Endothelial cell of umbilical vein (primary cell): ENCODE data around the gene HCFC1. TPM values are rescaled to one million over a fixed set of nuclear protein-coding genes. Genes with fewer than 3 reads are reported as not detected.

ENCODE experiments used
- BruUV-seq: library from RNA; stranded (reverse); fragments of 400-500 nt; replicated peaks from 2 replicates; lab custom pipeline; 2021; lab: Mats Ljungman, UMichigan
- CTCF ChIA-PET: fragments of 300-600, 350-600 bp; sonication (Branson Sonifier 250); formaldehyde crosslinking; loops from one replicate; lab custom pipeline; 2021; ENCODE audit warnings: antibody characterized with exemption, inconsistent platforms; lab: Charles Lee
- POLR2A ChIA-PET: fragments of 300-600, 350-600 bp; sonication (Branson Sonifier 250); formaldehyde crosslinking; loops from one replicate; lab custom pipeline; 2021; ENCODE audit warnings: antibody characterized with exemption, inconsistent platforms; lab: Charles Lee
- DNase-seq: peaks from one replicate; pipeline ENCODE4 v3.0.0-alpha.2; 2011; ENCODE audit warnings: low read depth, low spot score
- FAIRE-seq: peaks from 2 replicates; lab custom pipeline; 2011; peaks lifted over from hg19 to GRCh38; lab: Jason Lieb, UNC
- H2AFZ ChIP-seq: 2 replicates; pipeline ENCODE4 v1.6.0; 2012; ENCODE audit warnings: low read depth, low read length, control low read depth, inconsistent platforms
- H3K27ac ChIP-seq: 2 replicates; pipeline ENCODE4 v1.5.1; 2011; ENCODE audit warnings: low read depth, mild to moderate bottlenecking, control low read depth, low read length, moderate library complexity; ENCODE audit not compliant: insufficient read depth
- H3K27me3 ChIP-seq, 2 experiments: 2 replicates each; pipeline versions ENCODE4 v1.6.0 to v1.6.1; 2011; ENCODE audit warnings: low read length in 2 of 2, mixed read lengths in 1 of 2; ENCODE audit not compliant: control insufficient read depth in 2 of 2, insufficient read depth in 2 of 2
- H3K36me3 ChIP-seq, 2 experiments: 2 replicates in 1 of 2; 3 replicates in 1 of 2; pipeline ENCODE4 v1.5.1; 2011; ENCODE audit warnings: low read length in 2 of 2, mild to moderate bottlenecking in 1 of 2, moderate library complexity in 1 of 2; ENCODE audit not compliant: control insufficient read depth in 2 of 2, insufficient read depth in 2 of 2; ENCODE audit errors: extremely low read depth in 1 of 2
- H3K4me1 ChIP-seq: 3 replicates; pipeline ENCODE4 v1.5.1; 2011; ENCODE audit warnings: mild to moderate bottlenecking, low read length; ENCODE audit not compliant: control insufficient read depth, insufficient read depth; ENCODE audit errors: extremely low read depth
- H3K4me2 ChIP-seq: 2 replicates; pipeline ENCODE4 v1.6.1; 2011; ENCODE audit warnings: low read length, control low read depth, mixed read lengths; ENCODE audit not compliant: insufficient read depth
- H3K4me3 ChIP-seq, 3 experiments: fragments of 200-600 bp in 1 of 3; sonication (generic), shearing (Covaris generic) in 1 of 3; replicated peaks in 1 of 3; 2 replicates each; pipeline ENCODE4 v1.5.1; 2011 to 2016; ENCODE audit warnings: control low read depth in 3 of 3, low read length in 3 of 3, mild to moderate bottlenecking in 2 of 3, inconsistent platforms in 1 of 3, low read depth in 1 of 3, moderate library complexity in 1 of 3; ENCODE audit not compliant: insufficient read depth in 1 of 3
- H3K79me2 ChIP-seq: 2 replicates; pipeline ENCODE4 v1.6.0; 2012; ENCODE audit warnings: low read length, inconsistent platforms; ENCODE audit not compliant: control insufficient read depth, insufficient read depth
- H3K9ac ChIP-seq: replicated peaks from 2 replicates; pipeline ENCODE3; 2011; ENCODE audit warnings: low read length, control low read depth; ENCODE audit not compliant: insufficient read depth; ENCODE audit errors: extremely low read depth
- H3K9me1 ChIP-seq: replicated peaks from 3 replicates; pipeline ENCODE4 v1.6.0; 2011; ENCODE audit warnings: mild to moderate bottlenecking, low read length; ENCODE audit not compliant: control insufficient read depth, insufficient read depth; ENCODE audit errors: extremely low read depth
- H3K9me3 ChIP-seq: replicated peaks from 2 replicates; pipeline ENCODE4 v1.5.1; 2012; ENCODE audit warnings: low read length, inconsistent platforms; ENCODE audit not compliant: control insufficient read depth, insufficient read depth
- H4K20me1 ChIP-seq: replicated peaks from 2 replicates; pipeline ENCODE3; 2011; ENCODE audit warnings: mild to moderate bottlenecking, low read length; ENCODE audit not compliant: control insufficient read depth, insufficient read depth; ENCODE audit errors: extremely low read depth
- CTCF ChIP-seq, 2 donors: IDR thresholded peaks; 1 replicate in 1 of 2; 2 replicates in 1 of 2; pipeline ENCODE4 v1.5.1; 2011; ENCODE audit warnings: low read length in 2 of 2, mild to moderate bottlenecking in 2 of 2, moderate library complexity in 2 of 2, control low read depth in 1 of 2, inconsistent platforms in 1 of 2, low read depth in 1 of 2; ENCODE audit not compliant: insufficient read depth in 1 of 2; ENCODE audit errors: extremely low read depth in 1 of 2
- EZH2 ChIP-seq: IDR thresholded peaks from 2 replicates; pipeline ENCODE4 v1.6.1; 2012; ENCODE audit warnings: borderline replicate concordance, low read depth, mild to moderate bottlenecking, moderate library complexity, low read length, inconsistent platforms; ENCODE audit not compliant: severe bottlenecking
- FOS ChIP-seq: IDR thresholded peaks from 2 replicates; pipeline ENCODE4 v1.6.1; 2011; ENCODE audit warnings: mild to moderate bottlenecking, low read length, moderate library complexity, borderline replicate concordance; ENCODE audit not compliant: insufficient read depth
- GATA2 ChIP-seq: IDR thresholded peaks from 2 replicates; pipeline ENCODE4 v1.7.0; 2011; ENCODE audit warnings: low read depth, mild to moderate bottlenecking, moderate library complexity, mixed read lengths, low read length; ENCODE audit not compliant: insufficient read length, insufficient read depth
- JUN ChIP-seq: IDR thresholded peaks from 2 replicates; pipeline ENCODE4 v1.6.1; 2011; ENCODE audit warnings: borderline replicate concordance, low read depth; ENCODE audit not compliant: insufficient read length, insufficient read depth
- MAX ChIP-seq: IDR thresholded peaks from 2 replicates; pipeline ENCODE4 v1.6.1; 2011; ENCODE audit not compliant: insufficient read depth, insufficient read length
- MYC ChIP-seq: IDR thresholded peaks from one replicate; pipeline ENCODE4 v1.6.1; 2011; ENCODE audit warnings: mild to moderate bottlenecking, low read depth, low read length
- POLR2A ChIP-seq: IDR thresholded peaks from 2 replicates; pipeline ENCODE4 v1.6.1; 2012; ENCODE audit warnings: low read depth, mild to moderate bottlenecking, control low read depth, low read length
- POLR2AphosphoS5 ChIP-seq: IDR thresholded peaks from 2 replicates; pipeline ENCODE4 v1.6.1; 2012; ENCODE audit warnings: low read depth, mild to moderate bottlenecking, control low read depth, low read length, moderate library complexity; ENCODE audit not compliant: insufficient read depth
- dilution Hi-C: fragments of 300-500 bp; cut with MboI; formaldehyde crosslinking; loops from one replicate; pipeline ENCODE4 v1.15.0; 2019; ENCODE audit warnings: low sequenced_read_pairs; ENCODE audit not compliant: extremely low pct_ligation_motif_present
- intact Hi-C: fragments of 100-400 bp; cut with micrococcal nuclease; formaldehyde crosslinking; loops from one replicate; pipeline ENCODE4 v1.10.0; 2022
- polyA plus RNA-seq, 4 experiments: library from polyadenylated mRNA; depleted of rRNA in 3 of 4; stranded (reverse) in 3 of 4; unstranded in 1 of 4; fragments of >200 nt; gene quantifications; 2 replicates each; pipeline versions ENCODE4 v1.2.1 to v1.2.3, GENCODE V29; 2011 to 2012; ENCODE audit warnings: missing spikeins in 1 of 4
- total RNA-seq: library from RNA; stranded (reverse); gene quantifications from 2 replicates; pipeline ENCODE4 v1.2.3, GENCODE V29; 2021

Gene HCFC1
- total and polyA plus RNA-seq, 2 donors (not counting 3 experiments of a cell fraction or from before 2014, with no cell fraction given) = 15.9 to 85.9 TPM

- Histone ChIP-seq H3K79me2 (no peaks in the 10 kb centered on the region), H3K27ac (no peak overlapping the region), H3K27me3 (no peaks in the 10 kb centered on the region), H3K9me3 (no peaks in the 10 kb centered on the region), H2AFZ (no peak overlapping the region), H3K36me3 (no peaks in the 10 kb centered on the region), H3K4me1 (no peaks in the 10 kb centered on the region), H3K9me1 (no peaks in the 10 kb centered on the region), H3K4me3 (no peak overlapping the region), H4K20me1 (no peaks in the 10 kb centered on the region), H3K4me2 (no peak overlapping the region), H3K9ac (no peak overlapping the region)
- CTCF ChIA-PET = interaction anchor here (1.0 kb wide), 1 partner anchor 18 kb away, joined by 3 read pairs; no protein-coding TSS in a partner anchor
- TF ChIP-seq POLR2A = no peak
- no TSS peak for BruUV-seq
- intact Hi-C loops (no loop called here), dilution Hi-C loops (no loop called here)
- POLR2A ChIA-PET = no interaction called here
- DNase-seq (peak; percentile 6), FAIRE-seq (no peak)
Observed at GRCh38 chrX:153903238-153903980, 68.2 kb downstream of the HCFC1 start.

GRCh38 chrX:153902385-153902784 is 69.2 kb downstream of the HCFC1 start:
- POLR2A ChIA-PET = no interaction called here

More at GRCh38 chrX:153902385-153902784, 69.2 kb downstream of the HCFC1 start:
- dilution Hi-C loops = no loop called here
- no peaks in the 10 kb centered on the region for H4K20me1 ChIP-seq
- intact Hi-C loops = no loop called here
- H3K27ac ChIP-seq = no peak overlapping the region
- H3K4me3 ChIP-seq = no peak overlapping the region
- H3K36me3 ChIP-seq = no peaks in the 10 kb centered on the region
- CTCF ChIA-PET = interaction anchor here (1.0 kb wide), 1 partner anchor 19 kb away, joined by 3 read pairs; no protein-coding TSS in a partner anchor
- H3K9ac ChIP-seq = no peak overlapping the region
- no peaks in the 10 kb centered on the region for H3K4me1 ChIP-seq
- H3K9me3 ChIP-seq = no peaks in the 10 kb centered on the region
- H3K4me2 ChIP-seq = no peak overlapping the region
- no peaks in the 10 kb centered on the region for H3K79me2 ChIP-seq
- H2AFZ ChIP-seq = no peak overlapping the region
- no TSS peak for BruUV-seq
- H3K9me1 ChIP-seq = no peaks in the 10 kb centered on the region
- TF ChIP-seq POLR2AphosphoS5 = no peak
- TF ChIP-seq CTCF (IDR thresholded peaks at IDR 0.05; ENCODE audit: extremely low read depth in 1 of 2, insufficient read depth in 1 of 2, low read depth in 1 of 2, low read length in 2 of 2) = no peak
- TF ChIP-seq GATA2 = no peak
- TF ChIP-seq MAX = no peak
- TF ChIP-seq POLR2A = no peak
- no peak for TF ChIP-seq JUN
- TF ChIP-seq EZH2 = no peak
- no peak for TF ChIP-seq FOS
- TF ChIP-seq MYC = no peak
- FAIRE-seq (no peak), DNase-seq (peak; percentile 2)
- H3K27me3 ChIP-seq = peaks cover 0 to 5% of the 10 kb centered on the region in 2 experiments
